Right kidney (tissue), 9 donors: ENCODE measurements around the gene THRSP.
"Not testable (repeated sequence)": the region's sequence is repeated elsewhere in the genome, so short reads cannot be mapped to it uniquely, and the experiment has no call there.

Experiments used
- DNase-seq: peaks from one replicate; pipeline ENCODE4 v3.0.0-alpha.2; 2016
- long read RNA-seq, 8 donors: transcript quantifications; one replicate each; lab custom pipeline, GENCODE V29; 2026

Gene THRSP
- long read RNA-seq, donor 1, result 0 reads
- long read RNA-seq, donor 2, result 0 reads
- long read RNA-seq, donor 3, partial matches to known transcripts, result 255 of 255 reads
- long read RNA-seq, donor 3, other reads (novel, unspliced or antisense), result 0 of 255 reads
- long read RNA-seq, donor 4, result 0 reads
- long read RNA-seq, donor 5, partial matches to known transcripts, result 631 of 637 reads
- long read RNA-seq, donor 5, other reads (novel, unspliced or antisense), result 6 of 637 reads
- long read RNA-seq, donor 6, partial matches to known transcripts, result 594 of 601 reads
- long read RNA-seq, donor 6, other reads (novel, unspliced or antisense), result 7 of 601 reads
- long read RNA-seq, donor 7, partial matches to known transcripts, result 946 of 951 reads
- long read RNA-seq, donor 7, other reads (novel, unspliced or antisense), result 5 of 951 reads
- long read RNA-seq, donor 8, partial matches to known transcripts, result 511 of 511 reads
- long read RNA-seq, donor 8, other reads (novel, unspliced or antisense), result 0 of 511 reads

DNA sequence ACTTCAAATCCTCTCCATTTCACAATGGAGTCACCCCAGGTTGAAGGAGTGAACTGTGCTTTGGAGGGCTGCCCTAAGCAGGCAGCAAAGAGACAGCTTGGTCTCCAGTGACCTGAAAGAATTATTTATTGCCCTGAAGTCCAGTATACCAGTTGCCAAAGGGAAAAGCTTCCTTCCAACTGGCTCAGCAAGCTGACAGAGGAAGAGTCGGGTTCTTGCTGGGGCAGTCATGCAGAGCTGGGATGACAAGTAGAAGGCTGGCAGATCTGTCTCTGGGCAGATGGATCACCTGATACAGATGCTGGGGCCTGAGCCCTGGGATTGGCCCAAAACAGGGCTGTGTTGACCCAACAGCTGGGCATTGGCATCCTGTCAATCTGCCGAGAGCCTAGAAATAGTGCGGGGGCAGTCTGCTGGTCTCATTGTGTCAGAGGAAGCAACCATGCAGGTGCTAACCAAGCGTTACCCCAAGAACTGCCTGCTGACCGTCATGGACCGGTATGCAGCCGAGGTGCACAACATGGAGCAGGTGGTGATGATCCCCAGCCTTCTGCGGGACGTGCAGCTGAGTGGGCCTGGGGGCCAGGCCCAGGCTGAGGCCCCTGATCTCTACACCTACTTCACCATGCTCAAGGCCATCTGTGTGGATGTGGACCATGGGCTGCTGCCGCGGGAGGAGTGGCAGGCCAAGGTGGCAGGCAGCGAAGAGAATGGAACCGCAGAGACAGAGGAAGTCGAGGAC, at the start of gene THRSP:
Gene THRSP, plus strand, starts transcription at position 422 of the 742 bp plus-strand sequence. Its CDS starts 21 bp downstream, at position 443.
- no peak for DNase-seq

GRCh38 chr11:78014937-78015520, 48.6 kb upstream of the THRSP start:
- not testable (repeated sequence) for DNase-seq

GRCh38 chr11:78015878-78016277, 47.8 kb upstream of the THRSP start:
- no peak for DNase-seq

DNA sequence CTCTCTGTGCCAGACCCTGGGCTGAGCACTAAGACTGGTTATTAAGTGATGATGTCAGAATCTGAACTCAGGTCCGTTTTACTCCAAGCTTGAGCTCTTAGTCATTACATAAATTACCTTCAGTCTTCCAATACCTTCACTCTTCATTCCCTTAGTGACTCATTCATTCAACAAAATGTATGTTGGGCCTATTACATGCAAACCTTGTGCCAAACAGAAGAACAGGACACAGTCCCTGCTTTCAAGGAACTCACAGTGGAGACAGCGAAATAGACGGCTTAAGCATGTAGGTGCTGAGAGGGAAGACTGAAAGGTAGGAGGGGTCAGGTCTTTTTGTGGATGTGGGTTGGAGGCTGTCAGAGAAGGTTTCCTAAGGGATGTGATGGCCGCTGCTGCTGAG, 43.9 kb upstream of the THRSP start:
- DNase-seq, result no peak

GRCh38 chr11:78020246-78020645, 43.4 kb upstream of the THRSP start:
- DNase-seq, result peak; percentile 35

DNA sequence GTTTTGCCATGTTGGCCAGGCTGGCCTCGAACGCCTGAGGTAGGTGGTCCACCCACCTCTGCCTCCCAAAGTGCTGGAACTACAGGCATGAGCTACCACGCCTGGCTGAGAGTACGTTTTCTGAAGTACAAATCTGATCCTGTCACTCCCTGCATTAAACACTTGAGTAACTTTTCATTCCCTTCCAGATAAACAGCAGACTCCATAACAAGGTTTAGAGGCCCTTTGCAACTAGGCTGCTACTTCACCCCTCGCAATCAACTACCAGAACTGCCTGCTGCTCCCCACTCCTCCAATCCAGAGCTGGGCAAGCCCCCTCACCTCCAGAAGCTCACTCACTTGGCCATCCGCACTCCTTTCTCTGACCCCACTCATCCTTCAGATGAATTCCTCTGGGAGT, 42.0 kb upstream of the THRSP start:
- DNase-seq, result no peak

DNA sequence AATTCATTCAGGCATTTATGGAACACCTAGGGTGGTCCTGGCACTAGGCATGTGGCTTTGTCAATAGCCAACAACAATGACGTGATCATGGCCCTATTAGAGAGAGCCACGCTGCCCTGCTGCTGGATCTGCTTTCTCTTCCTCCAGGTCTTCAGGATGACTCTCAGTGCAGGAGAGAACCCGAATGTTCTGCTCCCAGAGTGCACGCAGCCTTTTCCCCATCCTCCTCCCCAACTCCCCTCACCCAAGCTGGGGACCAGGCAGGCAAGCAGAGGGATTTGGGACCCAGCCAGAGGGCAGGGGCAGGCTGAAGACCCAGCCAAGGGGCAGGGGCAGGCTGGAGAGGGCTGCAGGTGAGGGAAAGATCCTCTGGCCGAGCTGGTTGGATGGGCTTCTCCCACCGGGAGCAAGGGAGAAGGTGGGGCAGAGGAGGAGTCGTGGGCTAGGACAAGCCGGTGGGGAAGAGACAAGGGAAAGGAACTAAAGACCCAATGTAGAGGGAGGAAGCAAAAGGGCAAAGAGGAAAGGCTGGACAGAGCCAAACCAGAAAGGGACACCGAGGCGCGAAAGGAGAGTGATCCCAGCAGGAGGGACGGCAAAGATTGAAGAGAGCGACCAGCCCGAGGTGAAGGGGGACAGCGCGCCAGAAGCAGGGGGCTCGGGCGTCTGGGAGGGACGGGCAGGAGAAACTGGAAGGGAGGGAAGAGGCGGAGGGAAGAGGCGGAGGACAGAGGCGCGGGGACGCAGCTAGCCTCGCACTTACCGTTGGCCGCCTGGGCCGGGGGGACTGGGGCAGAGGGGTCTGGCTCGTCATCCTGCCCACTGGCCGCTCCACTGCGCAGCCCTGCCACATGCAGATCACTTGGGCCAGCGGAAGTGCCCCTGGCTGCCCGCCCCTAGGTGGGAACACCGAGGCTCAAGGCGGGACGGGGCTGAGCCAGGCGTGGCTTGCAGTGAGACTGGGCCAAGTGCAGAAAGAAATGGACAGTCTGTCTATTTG, 41.0 kb upstream of the THRSP start, which contains the start of gene KCTD14:
Gene KCTD14, minus strand, starts transcription at position 880 of the 1,000 bp plus-strand sequence. Its CDS starts 27 bp downstream, at position 853.
- DNase-seq, result peak; percentile 80

GRCh38 chr11:78023426-78023825, 40.2 kb upstream of the THRSP start:
- no peak for DNase-seq

GRCh38 chr11:78025378-78025777, 38.3 kb upstream of the THRSP start:
- DNase-seq, result no peak

GRCh38 chr11:78027759-78028158, 35.9 kb upstream of the THRSP start:
- DNase-seq, result no peak

GRCh38 chr11:78028423-78028822, 35.2 kb upstream of the THRSP start:
- DNase-seq, result not testable (repeated sequence)

DNA sequence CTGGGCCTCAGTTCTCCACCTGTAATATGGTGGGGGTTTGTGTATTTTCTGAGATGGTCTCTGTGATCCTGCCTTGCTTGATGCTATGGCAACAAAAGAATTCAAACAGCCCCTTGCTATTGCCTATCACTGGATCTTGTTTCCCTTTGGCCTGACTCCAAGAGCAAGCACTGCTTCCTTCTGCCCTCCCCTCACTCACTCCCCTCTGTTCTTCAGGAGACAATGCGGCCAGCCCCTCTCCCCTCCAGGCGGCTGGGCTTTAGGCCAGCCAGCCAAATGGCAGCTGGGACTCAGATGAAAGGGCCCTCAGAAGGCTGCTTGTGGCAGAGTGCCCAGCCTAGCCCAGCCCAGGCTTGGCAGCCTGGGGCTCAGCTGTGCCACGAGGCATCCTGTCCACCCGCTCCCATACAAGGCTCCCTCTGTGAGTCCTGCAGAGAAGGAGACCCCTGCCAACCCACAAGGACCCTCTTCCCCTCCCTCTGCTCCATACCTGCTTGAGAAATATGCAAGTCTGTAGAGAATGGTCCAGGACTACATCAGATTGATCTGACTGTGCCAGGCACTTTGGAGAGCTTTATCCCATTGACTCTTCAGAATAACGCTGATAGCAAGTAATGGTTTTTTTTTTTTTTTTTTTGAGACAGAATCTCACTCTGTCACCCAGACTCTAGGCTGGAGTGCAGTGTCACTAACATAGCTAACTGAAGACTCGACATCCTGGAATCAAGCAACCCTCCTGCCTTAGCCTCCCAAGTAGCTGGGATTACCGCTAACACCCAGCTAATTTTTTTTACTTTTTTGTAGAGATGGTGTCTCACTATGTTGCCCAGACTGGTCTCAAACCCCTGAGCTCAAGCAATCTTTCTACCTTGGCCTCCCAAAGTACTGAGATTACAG, 33.0 kb upstream of the THRSP start:
- peak; percentile 69 for DNase-seq

- no peak for DNase-seq
Measured at GRCh38 chr11:78031629-78032028, 32.0 kb upstream of the THRSP start.

DNA sequence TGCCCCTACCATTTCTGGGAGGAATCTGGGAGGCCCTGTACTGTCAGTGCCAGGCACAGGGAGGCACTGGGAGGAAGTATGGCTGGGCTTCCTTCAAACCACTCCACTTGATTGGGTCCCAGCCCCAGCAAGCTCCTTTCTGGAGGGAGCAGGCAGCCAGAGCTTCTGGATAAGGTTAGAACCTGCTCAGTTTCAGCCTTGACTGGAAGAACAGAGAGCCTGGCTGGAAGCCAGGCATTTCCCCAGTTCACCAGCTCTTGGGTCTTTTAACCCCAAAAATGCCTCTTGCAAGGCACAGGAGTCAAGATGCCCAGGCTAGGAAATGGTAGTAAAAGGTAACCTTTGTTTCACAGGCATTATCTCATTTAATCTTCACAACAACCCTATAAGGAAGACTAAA, 31.6 kb upstream of the THRSP start:
- no peak for DNase-seq

- DNase-seq, result no peak
Measured at GRCh38 chr11:78033040-78033439, 30.6 kb upstream of the THRSP start.

DNA sequence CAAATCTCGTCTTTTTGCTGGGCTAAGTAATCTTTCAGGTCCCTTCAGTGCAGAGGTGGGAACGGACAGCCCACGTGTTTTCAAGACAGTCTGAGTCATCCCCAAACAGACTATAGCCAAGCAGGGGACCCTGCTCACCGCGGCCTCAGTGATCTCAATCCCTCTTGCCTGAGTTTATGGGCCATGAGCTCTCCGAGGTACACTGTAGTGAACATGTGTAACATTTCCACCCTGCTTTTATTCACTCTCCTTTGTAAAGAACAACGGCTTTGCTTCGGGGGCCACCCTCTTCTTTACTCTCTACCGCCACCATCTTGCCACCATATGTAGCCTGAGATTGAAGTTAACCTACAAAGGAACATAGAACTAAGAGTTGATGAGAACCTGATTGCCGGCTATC, 29.0 kb upstream of the THRSP start:
- no peak for DNase-seq

DNA sequence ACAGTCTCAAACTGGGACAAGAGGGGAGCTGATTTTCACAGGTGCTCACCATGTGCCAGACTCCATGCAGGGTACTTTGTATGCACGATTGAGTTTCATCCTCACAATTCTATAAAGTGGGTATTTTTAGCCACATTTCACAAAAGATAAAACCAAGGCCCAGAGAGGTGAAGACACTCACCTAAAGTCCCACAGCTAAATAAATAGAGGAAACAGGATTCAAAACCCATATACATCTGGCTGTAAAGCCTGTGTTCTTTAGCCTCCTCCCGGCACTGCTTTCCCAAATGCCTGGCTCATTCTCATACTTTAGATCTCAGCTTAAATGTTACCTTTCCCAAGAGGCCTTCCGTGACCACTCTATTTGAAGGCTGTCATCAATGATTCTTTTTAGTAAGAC, 27.3 kb upstream of the THRSP start:
- no peak for DNase-seq

DNA sequence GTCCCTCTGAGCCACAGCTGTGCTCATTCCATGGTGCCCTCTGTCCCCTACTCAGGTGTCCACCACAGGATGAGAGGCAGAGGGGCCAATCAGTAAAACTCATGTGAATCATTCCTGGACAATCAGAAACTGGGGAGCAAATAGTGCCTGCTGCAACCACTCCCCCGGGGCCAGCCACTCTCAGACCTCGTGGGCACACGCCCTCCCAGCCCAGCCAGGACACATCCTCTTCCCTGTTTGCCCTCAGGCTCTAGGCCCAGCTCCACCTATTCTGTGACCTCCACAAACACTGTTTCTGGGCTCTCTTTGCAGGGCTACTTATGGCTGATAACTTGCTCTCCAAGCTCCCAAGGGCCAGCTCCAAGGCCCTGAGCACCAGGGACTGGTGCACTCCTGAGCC, 26.6 kb upstream of the THRSP start:
- no peak for DNase-seq

DNA sequence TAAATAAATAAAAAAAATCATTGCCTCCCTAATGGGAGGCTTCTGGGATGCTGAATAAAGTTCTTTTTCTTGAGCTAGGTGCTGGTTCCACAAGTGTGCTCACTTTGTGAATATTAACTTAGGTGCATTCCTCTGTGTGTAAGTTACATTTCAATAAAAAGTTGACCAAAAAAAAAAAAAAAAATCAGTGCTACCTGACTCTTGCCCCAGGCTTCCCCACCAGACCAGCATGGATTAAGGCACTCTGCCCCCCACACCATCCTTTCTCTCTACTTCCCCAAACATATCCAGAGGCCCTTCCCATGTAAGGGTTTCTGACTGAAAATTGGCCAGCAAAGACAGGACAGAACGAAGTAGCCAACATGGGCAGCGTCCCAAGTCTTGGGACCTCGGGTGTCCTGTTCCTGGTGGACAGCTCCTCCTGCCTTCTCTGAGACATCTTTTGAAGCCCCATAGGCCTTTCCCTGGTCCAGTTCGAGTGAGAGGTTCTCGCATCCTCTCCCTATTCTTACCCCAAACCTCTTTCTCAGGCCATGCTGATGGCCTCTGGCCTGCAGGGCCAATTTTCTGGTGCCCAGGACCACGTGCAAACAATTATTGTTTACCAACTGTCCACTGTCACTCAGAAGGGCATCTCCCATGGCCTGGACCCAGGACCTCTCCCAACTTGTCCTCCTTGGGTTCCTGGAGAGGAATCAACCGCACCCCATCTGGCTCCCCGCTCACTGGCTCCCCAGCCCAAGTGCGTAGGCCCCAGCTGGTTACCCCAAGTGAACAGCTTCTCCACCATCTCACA, 25.6 kb upstream of the THRSP start:
- no peak for DNase-seq
